CD14-positive monocyte (primary cell): ENCODE results near the gene ENPEP. TPM values are rescaled to one million over a fixed set of nuclear protein-coding genes. Genes with fewer than 3 reads are reported as not detected.
A peak's percentile ranks its signal among the peaks of the same experiment; 100 is the strongest.

Source experiments
- DNase-seq, 3 donors: peaks; one replicate each; pipeline ENCODE4 v3.0.0-alpha.2; 2011 to 2022
- H2AFZ ChIP-seq: 2 replicates; pipeline ENCODE4 v1.6.0; 2012; ENCODE audit warnings: mild to moderate bottlenecking, low read depth, low read length, inconsistent platforms; ENCODE audit not compliant: insufficient read depth, poor library complexity, severe bottlenecking
- H3K27ac ChIP-seq, 2 donors: 1 replicate in 1 of 2; 2 replicates in 1 of 2; pipeline ENCODE4 v1.5.1; 2012 to 2013; ENCODE audit warnings: low read length in 2 of 2, control low read depth in 1 of 2, inconsistent platforms in 1 of 2, low read depth in 1 of 2, mild to moderate bottlenecking in 1 of 2
- H3K27me3 ChIP-seq, 2 donors: one replicate each; pipeline versions ENCODE4 v1.6.0 to v1.6.1; 2011 to 2013; ENCODE audit warnings: low read length in 2 of 2; ENCODE audit not compliant: control insufficient read depth in 2 of 2, insufficient read depth in 2 of 2
- H3K36me3 ChIP-seq, 2 donors: replicated peaks in 1 of 2; 1 replicate in 1 of 2; 2 replicates in 1 of 2; pipeline versions ENCODE4 v1.5.1 to v1.6.1; 2012 to 2013; ENCODE audit warnings: low read length in 2 of 2, control low read depth in 1 of 2, inconsistent platforms in 1 of 2, mild to moderate bottlenecking in 1 of 2; ENCODE audit not compliant: insufficient read depth in 2 of 2, control insufficient read depth in 1 of 2
- H3K4me1 ChIP-seq, 2 donors: 1 replicate in 1 of 2; 2 replicates in 1 of 2; pipeline versions ENCODE4 v1.5.1 to v1.6.1; 2012 to 2013; ENCODE audit warnings: low read length in 2 of 2, control low read depth in 1 of 2, inconsistent platforms in 1 of 2, mild to moderate bottlenecking in 1 of 2, moderate library complexity in 1 of 2; ENCODE audit not compliant: insufficient read depth in 2 of 2, control insufficient read depth in 1 of 2
- H3K4me2 ChIP-seq: replicated peaks from 2 replicates; pipeline ENCODE3; 2012; ENCODE audit warnings: low read length, moderate library complexity, mild to moderate bottlenecking; ENCODE audit not compliant: poor library complexity, severe bottlenecking; ENCODE audit errors: extremely low read depth
- H3K4me3 ChIP-seq, 3 experiments: fragments of 200-600 bp in 1 of 3; sonication (generic) in 1 of 3; replicated peaks in 1 of 3; 1 replicate in 2 of 3; 2 replicates in 1 of 3; pipeline ENCODE4 v1.5.1; 2011 to 2013; ENCODE audit warnings: low read length in 3 of 3, mild to moderate bottlenecking in 3 of 3, control low read depth in 2 of 3, low read depth in 2 of 3, inconsistent platforms in 1 of 3, moderate library complexity in 1 of 3
- H3K79me2 ChIP-seq: 2 replicates; pipeline ENCODE4 v1.6.0; 2012; ENCODE audit warnings: mild to moderate bottlenecking, control low read depth, inconsistent platforms, low read length, moderate library complexity; ENCODE audit not compliant: insufficient read depth
- H3K9ac ChIP-seq: 2 replicates; pipeline ENCODE4 v1.6.0; 2017; ENCODE audit warnings: low read length, mild to moderate bottlenecking; ENCODE audit not compliant: insufficient read depth, poor library complexity, severe bottlenecking
- H3K9me3 ChIP-seq, 2 donors: replicated peaks in 1 of 2; 1 replicate in 1 of 2; 2 replicates in 1 of 2; pipeline versions ENCODE4 v1.5.1 to v1.6.1; 2012 to 2013; ENCODE audit warnings: low read length in 2 of 2, control low read depth in 1 of 2; ENCODE audit not compliant: control insufficient read depth in 1 of 2, insufficient read depth in 1 of 2
- H4K20me1 ChIP-seq: 2 replicates; pipeline ENCODE4 v1.6.0; 2012; ENCODE audit warnings: mild to moderate bottlenecking, low read length, control low read depth, moderate library complexity; ENCODE audit not compliant: insufficient read depth
- H3K27ac Mint-ChIP-seq, 7 donors: one replicate each; pipeline ENCODE4 v1.8.0; 2020; ENCODE audit warnings: mild to moderate bottlenecking in 7 of 7, mixed read lengths in 7 of 7, moderate library complexity in 6 of 7, inconsistent platforms in 2 of 7
- H3K27me3 Mint-ChIP-seq, 3 donors: one replicate each; pipeline ENCODE4 v1.8.0; 2021 to 2022; ENCODE audit warnings: low read depth in 3 of 3, mild to moderate bottlenecking in 3 of 3, mixed read lengths in 3 of 3, moderate library complexity in 3 of 3, inconsistent platforms in 1 of 3
- H3K36me3 Mint-ChIP-seq, 2 donors: one replicate each; pipeline ENCODE4 v1.8.0; 2020; ENCODE audit warnings: mixed read lengths in 2 of 2, inconsistent platforms in 1 of 2, mild to moderate bottlenecking in 1 of 2
- H3K4me1 Mint-ChIP-seq: one replicate; pipeline ENCODE4 v1.8.0; 2020; ENCODE audit warnings: mild to moderate bottlenecking, mixed read lengths
- H3K4me3 Mint-ChIP-seq, 2 donors: one replicate each; pipeline ENCODE4 v1.8.0; 2020; ENCODE audit warnings: mild to moderate bottlenecking in 2 of 2, mixed read lengths in 2 of 2, moderate library complexity in 1 of 2
- H3K9me3 Mint-ChIP-seq, 7 donors: one replicate each; pipeline ENCODE4 v1.8.0; 2020 to 2022; ENCODE audit warnings: mixed read lengths in 7 of 7, mild to moderate bottlenecking in 6 of 7, moderate library complexity in 6 of 7, inconsistent platforms in 2 of 7
- CTCF ChIP-seq: fragments of 200-600 bp; IDR thresholded peaks from one replicate; pipeline ENCODE4 v1.8.0; 2022; ENCODE audit warnings: antibody characterized with exemption, mild to moderate bottlenecking
- WGBS: methylation state at CpG from one replicate; pipeline ENCODE4 v1.1.5; 2013; ENCODE audit warnings: missing lambda C conversion rate; ENCODE audit not compliant: insufficient coverage; 5-methylcytosine and 5-hydroxymethylcytosine counted together
- intact Hi-C, 2 donors: fragments of 100-400 bp; cut with micrococcal nuclease; formaldehyde crosslinking; loops; one replicate each; pipeline versions ENCODE4 v1.15.0 to v1.15.1; 2023
- polyA plus RNA-seq, 3 donors: library from polyadenylated mRNA; depleted of rRNA in 1 of 3; unstranded in 2 of 3; stranded (reverse) in 1 of 3; fragments of 300-500 nt in 2 of 3; fragments of >200 nt in 1 of 3; fragmentation: Illumina TruSeq in 2 of 3; gene quantifications; 1 replicate in 2 of 3; 2 replicates in 1 of 3; pipeline ENCODE4 v1.2.3, GENCODE V29; 2012 to 2021

Gene ENPEP
- polyA plus RNA-seq, 3 donors = not detected

- Mint-ChIP-seq H3K36me3 (no peaks in the 10 kb centered on the region), H3K4me1 (peaks cover 13% of the 10 kb centered on the region), H3K9me3 (no peaks in the 10 kb centered on the region), H3K27me3 (peaks cover 0 to 4% (median 2%) of the 10 kb centered on the region in 3 donors), H3K4me3 (no peak overlapping the region), H3K27ac (no peak overlapping the region)
- Histone ChIP-seq H3K79me2 (no peaks in the 10 kb centered on the region), H3K36me3 (no peaks in the 10 kb centered on the region), H3K4me1 (peaks cover 7 to 11% of the 10 kb centered on the region in 2 donors), H3K9me3 (no peaks in the 10 kb centered on the region), H4K20me1 (no peaks in the 10 kb centered on the region), H3K4me3 (no peak overlapping the region), H3K27me3 (peaks cover 0 to 2% of the 10 kb centered on the region in 2 donors), H2AFZ (no peak overlapping the region), H3K4me2 (no peak overlapping the region), H3K27ac (no peak overlapping the region), H3K9ac (no peak overlapping the region)
- intact Hi-C loops = loop anchor here (2.0 to 5.0 kb wide), 2 partner anchors 203 to 514 kb away; no protein-coding TSS in a partner anchor
- peak; percentile 11 to 43 (median 25) for DNase-seq
- TF ChIP-seq CTCF = peak; percentile 84
These were observed 39.0 kb downstream of the ENPEP start for GRCh38 chr4:110514889-110515479.

GRCh38 chr4:110515676-110516075 lies 39.7 kb downstream of the ENPEP start:
- Mint-ChIP-seq H3K27me3 (peaks cover 2 to 5% (median 4%) of the 10 kb centered on the region in 3 donors), H3K27ac (peak overlapping the region in 1 of 7 donors; percentile 55), H3K4me1 (peaks cover 13% of the 10 kb centered on the region), H3K4me3 (peak overlapping the region in 1 of 2 donors; percentile 41), H3K9me3 (no peaks in the 10 kb centered on the region), H3K36me3 (no peaks in the 10 kb centered on the region)
- Histone ChIP-seq H3K79me2 (no peaks in the 10 kb centered on the region), H3K9me3 (no peaks in the 10 kb centered on the region), H4K20me1 (no peaks in the 10 kb centered on the region), H2AFZ (peak overlapping the region; percentile 33), H3K4me1 (peaks cover 7 to 11% of the 10 kb centered on the region in 2 donors), H3K9ac (no peak overlapping the region), H3K36me3 (no peaks in the 10 kb centered on the region), H3K4me3 (peak overlapping the region in 1 of 3 experiments; percentile 67), H3K27me3 (peaks cover 0 to 2% of the 10 kb centered on the region in 2 donors), H3K27ac (no peak overlapping the region), H3K4me2 (no peak overlapping the region)
- intact Hi-C loops = loop anchor here (2.0 kb wide), 2 partner anchors 515 to 517 kb away; no protein-coding TSS in a partner anchor
- no peak for TF ChIP-seq CTCF
- 42% methylated on average over 2 of the region's 5 CpGs for WGBS
- DNase-seq = peak in 1 of 3 donors; percentile 24
